Motor neuron (in vitro differentiated cells): Measurements from ENCODE around the gene SLC7A6OS. TPM values are rescaled to one million over a fixed set of nuclear protein-coding genes. Genes with fewer than 3 reads are reported as not detected.

Experiments
- ATAC-seq, 8 experiments: fragments of 200-7000 bp; cut with Tn5 transposase; replicated peaks in 6 of 8; 2 replicates each; pipeline ENCODE4 v1.8.0; 2021; ENCODE audit warnings: mild to moderate bottlenecking in 8 of 8, moderate library complexity in 8 of 8
- H3K27ac ChIP-seq, 2 donors: fragments of 250-450 bp; sonication (Bioruptor Pico); 2 replicates each; pipeline ENCODE4 v1.9.0; 2021; ENCODE audit warnings: antibody characterized with exemption in 2 of 2, mild to moderate bottlenecking in 2 of 2, moderate library complexity in 1 of 2
- H3K4me1 ChIP-seq, 2 donors: fragments of 250-450 bp; sonication (Bioruptor Pico); replicated peaks in 1 of 2; 2 replicates each; pipeline ENCODE4 v1.6.1; 2021; ENCODE audit warnings: antibody characterized with exemption in 2 of 2, mild to moderate bottlenecking in 2 of 2, moderate library complexity in 1 of 2
- H3K4me3 ChIP-seq, 5 donors: fragments of 250-450 bp; sonication (Bioruptor Pico); 2 replicates each; pipeline ENCODE4 v1.9.0; 2021; ENCODE audit warnings: antibody characterized with exemption in 5 of 5, mild to moderate bottlenecking in 5 of 5, moderate library complexity in 4 of 5
- WGBS, 10 experiments: fragments of 450-650 bp; shearing (Covaris generic); methylation state at CpG; one replicate each; pipeline ENCODE4 v1.0.0; 2022; 5-methylcytosine and 5-hydroxymethylcytosine counted together
- in situ Hi-C, 9 experiments: fragments of 400-800 bp; cut with MboI; loops; one replicate each; pipeline ENCODE4 v1.15.0; 2021; ENCODE audit warnings: low sequenced_read_pairs in 9 of 9, low pct_unique_long_range_greater_than_20kb in 2 of 9; ENCODE audit not compliant: unreplicated experiment in 9 of 9
- total RNA-seq, 8 experiments: library from RNA; unstranded; fragments of 300-600 nt; gene quantifications; 2 replicates each; pipeline versions ENCODE4 v1.2.3 to v1.2.4, GENCODE V29; 2022

SLC7A6OS gene
- total RNA-seq = 10 to 100 TPM; 12.7 to 29.4 (median 17.9) TPM

DNA sequence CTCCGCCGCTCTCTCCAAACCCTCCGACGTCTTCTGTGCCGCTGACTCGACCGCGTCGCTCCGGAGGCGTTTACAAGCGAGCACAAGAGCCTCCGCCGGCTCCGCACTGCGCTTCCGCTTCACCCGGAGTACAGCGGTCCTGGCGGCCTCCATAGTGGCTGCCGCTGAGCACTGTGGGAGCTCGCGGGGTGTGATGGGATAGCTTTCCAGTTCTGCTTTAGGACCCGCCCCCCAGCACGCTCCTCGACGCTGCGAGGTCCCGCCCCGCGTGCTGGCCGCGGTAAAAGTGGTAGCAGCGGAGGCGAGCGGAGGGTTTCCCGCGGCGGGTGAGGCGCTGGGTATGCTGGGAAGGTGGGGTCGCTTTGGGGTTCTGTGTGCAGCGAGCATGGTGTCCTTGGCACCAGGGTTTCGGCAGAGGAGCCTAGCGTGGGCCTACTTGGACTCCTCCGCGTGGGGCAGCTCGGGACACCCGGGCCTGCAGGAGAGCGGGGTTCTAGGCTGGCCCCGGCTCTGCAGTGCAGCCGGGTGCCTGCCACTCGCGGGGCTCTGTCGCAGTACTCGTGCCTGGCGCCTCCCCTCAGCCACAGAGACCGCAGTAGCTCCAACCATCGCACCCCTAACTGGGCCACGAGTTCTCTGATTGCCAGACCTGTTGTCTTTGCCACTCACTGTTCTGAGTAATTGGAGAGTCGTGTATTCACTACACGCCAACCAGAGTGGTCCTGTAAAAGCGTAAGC is at the start of gene SLC7A6OS, which contains the start of gene PRMT7:
Gene SLC7A6OS (minus strand): TSS at position 173 of the 738 bp plus-strand sequence. CDS start 20 bp downstream, at position 153.
Gene PRMT7 (plus strand): TSS at position 246 of the 738 bp plus-strand sequence. CDS start 4,961 bp downstream, outside the sequence.
- H3K27ac ChIP-seq = peak within 1 kb of the TSS; percentile 68 to 83
- peaks cover 17 to 18% of the 10 kb centered on the region in 2 donors for H3K4me1 ChIP-seq
- H3K4me3 ChIP-seq = peak within 1 kb of the TSS; percentile 68 to 90 (median 78)
- peak; percentile 97 to 99 (median 98) for ATAC-seq
- in situ Hi-C loops = no loop called here
- WGBS, 10 experiments = 0 to 1% (median 0%) methylated on average over 1 to 19 of the region's 62 CpGs; no CpG with 5 or more reads in 2 of the 10 experiments

DNA sequence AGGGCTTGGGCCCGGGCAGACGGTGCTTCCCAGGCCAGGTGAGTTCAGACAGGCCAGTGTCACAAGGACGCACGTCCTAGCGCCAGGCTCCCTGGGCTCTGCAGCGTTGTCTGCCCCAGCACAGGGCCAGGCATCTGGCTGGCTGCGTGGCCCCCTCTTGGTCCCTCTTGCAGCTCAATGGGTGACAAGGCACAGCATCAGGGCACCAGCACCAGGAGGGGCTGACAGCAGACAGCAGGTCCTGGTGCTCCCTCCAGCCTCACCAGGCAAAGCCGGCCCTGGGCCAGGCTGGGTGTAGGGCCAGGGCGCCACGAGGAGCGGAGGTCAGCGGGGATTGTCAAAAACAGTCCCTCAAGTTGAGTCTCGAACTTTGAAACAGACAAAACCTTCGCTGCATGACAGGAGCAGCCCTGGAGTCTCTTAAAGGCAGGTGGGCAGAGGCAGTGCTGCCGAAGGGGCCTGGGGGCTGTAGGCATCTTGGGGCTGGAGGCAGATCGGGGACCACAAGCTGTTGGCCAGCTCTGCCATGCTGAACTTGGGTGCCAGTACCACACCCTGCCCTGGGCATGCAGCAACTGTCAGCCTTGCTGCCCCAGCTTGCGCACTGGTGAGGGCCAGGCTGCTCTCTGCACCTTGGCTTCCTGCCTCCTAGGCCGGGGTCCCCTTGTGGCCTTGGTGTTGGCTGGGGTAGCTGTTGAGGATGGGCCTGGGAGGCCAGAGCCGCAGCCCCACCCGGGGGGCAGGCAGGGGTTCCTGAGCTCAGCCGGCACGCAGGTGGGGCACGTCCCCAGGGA is 48.8 kb upstream of the SLC7A6OS start:
- WGBS, 10 experiments = 78 to 100% (median 91%) methylated on average over 1 to 6 of the region's 23 CpGs; no CpG with 5 or more reads in 6 of the 10 experiments
- Histone ChIP-seq H3K4me1 (peaks cover 3 to 8% of the 10 kb centered on the region in 2 donors), H3K27ac (no peak overlapping the region), H3K4me3 (no peak overlapping the region)
- in situ Hi-C loops = no loop called here
- peak in 2 of 8 experiments; percentile 3 to 9 for ATAC-seq

DNA sequence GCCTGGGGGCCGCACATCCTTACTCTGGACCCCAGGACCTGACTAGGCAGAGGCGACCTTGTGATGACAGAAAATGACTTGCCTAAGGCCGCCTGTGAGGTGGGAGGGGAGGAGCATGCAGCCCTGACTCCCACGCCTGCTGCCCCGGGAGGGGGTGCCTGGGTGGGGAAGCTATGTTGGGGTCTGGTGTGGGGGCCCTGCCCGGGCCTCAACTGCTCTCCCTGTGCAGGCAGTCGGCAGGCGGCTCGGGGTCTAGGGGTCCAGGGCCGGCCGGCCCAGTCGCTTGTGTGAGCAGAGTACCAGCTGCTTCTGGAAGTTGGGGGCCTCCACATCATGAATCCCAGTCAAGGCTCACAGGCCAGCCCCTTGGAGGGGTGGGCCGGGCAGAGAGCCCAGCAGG is 48.2 kb upstream of the SLC7A6OS start:
- Histone ChIP-seq H3K4me3 (no peak overlapping the region), H3K27ac (no peak overlapping the region), H3K4me1 (peaks cover 0 to 8% of the 10 kb centered on the region in 2 donors)
- ATAC-seq = peak in 2 of 8 experiments; percentile 1 to 11
- in situ Hi-C loops = no loop called here
- WGBS, 10 experiments = 100% methylated on average over 1 of the region's 13 CpGs; no CpG with 5 or more reads in 9 of the 10 experiments

DNA sequence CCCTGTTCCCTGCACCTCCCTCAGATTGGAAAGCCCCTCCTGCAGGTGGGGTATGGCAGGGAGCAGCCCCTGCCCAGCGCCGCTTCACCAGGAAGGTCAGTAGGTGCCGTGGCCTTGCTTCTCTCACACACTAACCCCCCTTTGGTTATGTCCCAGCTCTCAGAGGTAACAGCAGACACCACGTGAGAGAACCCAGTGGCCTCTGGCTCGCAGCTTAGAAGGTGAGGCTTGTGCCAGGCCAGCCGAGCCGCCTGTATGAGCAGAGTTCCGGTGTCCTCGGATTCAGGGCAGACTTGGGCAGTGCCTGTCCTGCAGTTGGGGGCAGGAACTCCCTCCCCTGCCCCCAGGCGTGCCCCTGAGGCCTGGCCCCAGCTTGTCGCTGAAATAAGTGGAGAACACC is 47.2 kb upstream of the SLC7A6OS start:
- Histone ChIP-seq H3K27ac (no peak overlapping the region), H3K4me1 (peaks cover 0 to 8% of the 10 kb centered on the region in 2 donors), H3K4me3 (no peak overlapping the region)
- 100% methylated on average over 1 to 3 of the region's 11 CpGs; no CpG with 5 or more reads in 8 of the 10 experiments for WGBS, 10 experiments
- in situ Hi-C loops = no loop called here
- ATAC-seq = no peak

DNA sequence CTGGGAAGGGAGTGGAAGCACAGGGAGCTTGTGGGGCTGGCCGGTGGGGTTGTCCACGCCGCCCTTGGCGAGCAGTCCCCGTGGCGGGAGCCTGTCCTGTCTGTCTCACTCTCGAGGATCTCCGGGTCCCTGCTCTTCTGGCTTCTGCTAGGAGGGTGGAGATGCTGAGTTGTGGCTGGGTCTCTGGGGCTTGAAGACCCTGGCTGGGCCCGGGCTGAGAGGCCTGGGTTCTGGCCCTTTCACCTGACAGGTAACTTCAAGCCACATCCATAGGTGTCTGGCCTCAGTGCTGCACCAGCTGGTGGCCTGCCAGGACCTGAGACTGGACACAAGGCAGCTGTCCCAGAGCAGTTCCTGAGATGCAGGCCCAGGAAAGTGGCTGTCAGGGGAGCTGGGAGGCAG is 46.8 kb upstream of the SLC7A6OS start:
- peaks cover 0 to 8% of the 10 kb centered on the region in 2 donors for H3K4me1 ChIP-seq
- H3K4me3 ChIP-seq = no peak overlapping the region
- in situ Hi-C loops = no loop called here
- no peak for ATAC-seq
- H3K27ac ChIP-seq = no peak overlapping the region
- 70 to 100% (median 100%) methylated on average over 1 to 3 of the region's 9 CpGs; no CpG with 5 or more reads in 5 of the 10 experiments for WGBS, 10 experiments

DNA sequence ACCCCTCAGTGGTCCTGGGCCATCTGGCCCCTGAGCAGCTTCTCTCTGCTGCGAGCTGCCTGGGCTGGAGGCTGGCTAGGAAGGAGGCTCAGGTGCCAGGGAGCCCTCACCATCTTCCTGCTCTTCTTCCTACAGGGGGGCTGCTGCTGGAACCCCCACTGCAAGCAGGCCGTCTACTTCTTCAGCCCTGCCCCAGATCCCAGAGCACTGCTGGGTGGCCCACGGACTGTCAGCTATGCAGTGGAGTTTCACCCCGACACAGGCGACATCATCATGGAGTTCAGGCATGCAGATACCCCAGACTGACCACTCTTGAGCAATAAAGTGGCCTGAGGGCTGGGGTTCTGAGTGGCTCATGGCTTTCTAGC is 46.2 kb upstream of the SLC7A6OS start:
- Histone ChIP-seq H3K4me3 (no peak overlapping the region), H3K27ac (no peak overlapping the region), H3K4me1 (peaks cover 0 to 8% of the 10 kb centered on the region in 2 donors)
- 80 to 100% methylated on average over 1 to 2 of the region's 5 CpGs; no CpG with 5 or more reads in 8 of the 10 experiments for WGBS, 10 experiments
- in situ Hi-C loops = no loop called here
- no peak for ATAC-seq

DNA sequence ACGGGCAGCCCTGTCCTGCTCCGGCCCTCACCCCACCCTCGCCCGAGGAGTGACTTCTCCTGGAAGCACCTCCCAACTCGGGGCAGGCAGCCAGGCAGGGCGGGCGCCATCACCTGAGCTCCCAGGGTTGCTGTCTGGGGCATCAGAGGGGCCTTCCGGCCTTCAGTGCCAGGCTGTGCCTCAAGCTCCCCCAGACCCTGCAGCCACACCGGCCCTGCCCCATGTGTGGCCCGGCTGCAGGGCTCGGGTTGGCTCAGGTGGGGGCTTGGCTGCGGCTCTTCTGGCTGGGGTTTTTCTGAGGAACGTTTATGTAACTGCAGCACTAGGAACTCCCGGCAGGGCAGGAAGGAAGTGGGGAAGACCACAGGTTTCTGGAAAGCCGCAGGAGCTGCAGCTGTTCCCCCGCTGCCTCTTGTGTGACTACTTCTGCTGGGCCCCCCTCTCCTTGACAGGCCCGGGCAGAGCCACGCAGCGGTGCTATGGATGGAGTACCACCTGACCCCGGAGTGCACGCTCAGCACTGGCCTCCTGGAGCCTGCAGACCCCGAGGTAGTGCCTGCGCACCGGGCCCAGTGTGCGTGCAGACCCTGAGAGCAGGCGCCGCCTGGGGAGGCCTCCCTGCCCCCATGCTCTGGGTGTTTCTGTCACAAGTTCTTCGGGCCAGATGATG is 45.6 kb upstream of the SLC7A6OS start:
- Histone ChIP-seq H3K4me1 (peaks cover 0 to 5% of the 10 kb centered on the region in 2 donors), H3K27ac (no peak overlapping the region), H3K4me3 (no peak overlapping the region)
- in situ Hi-C loops = no loop called here
- 89 to 100% (median 100%) methylated on average over 1 to 5 of the region's 28 CpGs; no CpG with 5 or more reads in 5 of the 10 experiments for WGBS, 10 experiments
- ATAC-seq = no peak

DNA sequence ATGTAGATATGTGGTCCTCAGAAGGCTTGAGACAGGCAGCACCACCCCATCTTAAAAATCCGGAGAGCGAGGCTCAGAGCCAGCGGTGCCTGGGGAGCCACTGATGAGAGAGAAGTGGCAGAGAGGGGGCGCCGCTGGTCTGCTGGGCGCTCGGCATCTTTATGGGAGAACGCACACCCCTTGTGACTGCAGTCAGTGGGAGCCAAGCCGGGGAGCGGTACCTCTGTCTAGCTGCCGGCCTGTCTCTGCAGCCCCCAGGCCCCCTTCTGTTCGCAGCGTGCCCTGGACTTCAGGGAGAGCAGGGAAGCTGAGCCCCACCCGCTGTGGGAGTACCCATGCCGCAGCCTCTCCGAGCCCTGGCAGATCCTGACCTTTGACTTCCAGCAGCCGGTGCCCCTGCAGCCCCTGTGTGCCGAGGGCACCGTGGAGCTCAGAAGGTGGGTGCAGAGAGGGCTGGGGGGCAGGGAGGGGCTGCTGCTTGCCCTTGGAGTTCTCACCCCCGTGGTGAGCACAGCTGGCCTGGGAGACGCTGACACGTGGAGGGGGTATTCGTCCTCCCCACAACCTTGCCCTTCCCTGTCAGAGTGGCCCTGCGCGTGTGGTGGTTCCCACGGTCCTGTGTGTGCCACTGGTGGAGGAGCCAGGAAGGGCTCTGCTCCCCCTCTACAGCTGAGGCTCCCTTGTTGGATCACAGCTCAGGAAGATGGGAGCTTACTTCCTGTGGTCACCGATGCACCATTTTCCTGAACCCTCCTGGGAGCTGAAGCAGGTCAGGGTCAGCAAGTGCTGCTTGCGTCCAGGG is 44.9 kb upstream of the SLC7A6OS start:
- no peak overlapping the region for H3K27ac ChIP-seq
- peak in 1 of 8 experiments; percentile 7 for ATAC-seq
- H3K4me1 ChIP-seq = no peaks in the 10 kb centered on the region
- WGBS, 10 experiments = 89 to 100% (median 97%) methylated on average over 1 to 7 of the region's 28 CpGs; no CpG with 5 or more reads in 6 of the 10 experiments
- H3K4me3 ChIP-seq = no peak overlapping the region
- in situ Hi-C loops = no loop called here

DNA sequence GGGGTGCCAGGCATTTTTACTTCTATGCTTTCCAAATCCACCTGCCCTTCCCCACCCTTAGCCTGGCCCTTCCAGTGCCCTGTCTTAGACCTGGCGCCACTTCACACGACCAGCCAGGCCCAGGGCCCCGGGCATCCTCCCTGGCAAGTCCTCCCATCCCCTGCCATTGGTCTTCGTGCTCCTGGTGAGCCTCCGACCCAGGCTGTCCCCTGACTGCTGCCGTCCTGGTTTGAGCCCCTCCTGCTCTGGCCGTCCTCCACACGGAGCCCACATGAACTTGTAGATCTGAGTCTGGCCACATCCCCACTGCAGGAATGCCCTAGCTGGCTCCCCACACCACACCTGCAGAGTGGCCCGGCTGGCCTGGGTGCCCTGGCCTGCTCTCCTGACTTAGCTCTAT is 44.1 kb upstream of the SLC7A6OS start:
- 60 to 90% (median 90%) methylated on average over 1 to 4 of the region's 9 CpGs; no CpG with 5 or more reads in 7 of the 10 experiments for WGBS, 10 experiments
- in situ Hi-C loops = no loop called here
- no peak overlapping the region for H3K27ac ChIP-seq
- ATAC-seq = no peak
- no peak overlapping the region for H3K4me3 ChIP-seq
- H3K4me1 ChIP-seq = no peaks in the 10 kb centered on the region

DNA sequence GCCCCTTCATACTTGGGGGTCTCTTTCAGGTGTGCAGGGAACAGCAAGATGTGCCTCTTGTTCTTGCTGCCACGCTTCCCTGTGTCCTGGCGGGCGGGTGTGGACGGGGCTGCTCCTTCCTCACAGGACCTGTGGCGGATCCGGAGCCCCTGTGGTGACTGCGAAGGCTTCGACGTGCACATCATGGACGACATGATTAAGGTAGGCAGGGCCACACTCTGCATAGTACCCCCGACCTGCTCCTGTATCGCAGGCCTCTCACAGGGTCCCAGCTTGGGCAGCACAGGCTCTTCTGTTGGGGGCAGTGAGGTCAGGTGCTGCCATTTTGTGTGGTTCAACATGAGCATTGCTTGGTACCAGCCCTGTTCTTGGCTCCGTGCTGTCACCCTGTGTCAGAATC is 42.6 kb upstream of the SLC7A6OS start:
- no peak overlapping the region for H3K27ac ChIP-seq
- WGBS, 10 experiments = 67 to 100% (median 80%) methylated on average over 1 to 3 of the region's 13 CpGs; no CpG with 5 or more reads in 6 of the 10 experiments
- no peaks in the 10 kb centered on the region for H3K4me1 ChIP-seq
- H3K4me3 ChIP-seq = no peak overlapping the region
- in situ Hi-C loops = no loop called here
- ATAC-seq = no peak

DNA sequence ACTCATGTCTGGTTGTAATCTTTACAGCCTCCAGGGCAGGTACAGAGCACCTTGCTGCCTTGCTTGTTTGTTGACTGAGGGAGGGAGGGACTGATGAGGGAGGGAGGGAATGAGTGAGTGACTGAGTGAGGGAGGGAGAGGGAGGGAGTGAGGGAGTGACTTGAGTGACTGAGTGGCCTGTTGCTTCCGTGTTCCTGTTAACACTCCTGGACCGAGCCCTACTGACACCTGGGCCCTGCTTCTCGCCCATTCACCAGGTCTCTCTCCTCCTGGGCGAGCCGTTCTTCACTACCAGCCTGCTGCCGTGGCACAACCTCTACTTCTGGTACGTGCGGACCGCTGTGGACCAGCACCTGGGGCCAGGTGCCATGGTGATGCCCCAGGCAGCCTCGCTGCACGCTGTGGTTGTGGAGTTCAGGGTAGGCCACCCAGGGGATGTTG is 41.3 kb upstream of the SLC7A6OS start:
- no peak for ATAC-seq
- no peak overlapping the region for H3K27ac ChIP-seq
- WGBS, 10 experiments = 80 to 100% (median 89%) methylated on average over 1 to 6 of the region's 11 CpGs; no CpG with 5 or more reads in 4 of the 10 experiments
- in situ Hi-C loops = no loop called here
- H3K4me1 ChIP-seq = no peaks in the 10 kb centered on the region
- no peak overlapping the region for H3K4me3 ChIP-seq

DNA sequence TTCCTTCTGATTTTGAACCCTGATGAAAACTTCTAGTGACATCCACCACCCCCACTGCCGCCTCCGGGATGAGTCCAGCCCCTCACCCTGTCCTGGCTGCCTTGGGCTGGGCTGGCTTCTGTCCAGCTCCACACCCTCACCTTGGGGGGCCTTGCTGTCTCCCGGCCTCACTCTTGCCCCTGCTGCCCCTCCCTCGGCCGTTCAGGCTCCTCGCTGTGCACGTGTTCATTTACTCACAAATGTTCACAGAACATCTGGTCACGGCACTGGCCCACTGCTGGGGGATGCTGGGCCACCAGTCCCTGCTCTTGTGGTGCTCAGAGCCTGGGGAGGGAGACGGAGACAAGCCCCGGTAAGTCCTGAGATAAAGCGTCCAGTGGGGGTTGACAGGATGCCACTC is 40.7 kb upstream of the SLC7A6OS start:
- WGBS, 10 experiments = 60 to 91% (median 82%) methylated on average over 2 to 8 of the region's 11 CpGs; no CpG with 5 or more reads in 6 of the 10 experiments
- ATAC-seq = no peak
- no peak overlapping the region for H3K27ac ChIP-seq
- no peak overlapping the region for H3K4me3 ChIP-seq
- no peaks in the 10 kb centered on the region for H3K4me1 ChIP-seq
- in situ Hi-C loops = no loop called here
